ENCODE measurements around the gene ZIC4. TPM values are rescaled to one million over a fixed set of nuclear protein-coding genes. Genes with fewer than 3 reads are reported as not detected.

ZIC4 gene
- total RNA-seq, 1 experiment from 2014 or later, result 0.21 TPM

DNA sequence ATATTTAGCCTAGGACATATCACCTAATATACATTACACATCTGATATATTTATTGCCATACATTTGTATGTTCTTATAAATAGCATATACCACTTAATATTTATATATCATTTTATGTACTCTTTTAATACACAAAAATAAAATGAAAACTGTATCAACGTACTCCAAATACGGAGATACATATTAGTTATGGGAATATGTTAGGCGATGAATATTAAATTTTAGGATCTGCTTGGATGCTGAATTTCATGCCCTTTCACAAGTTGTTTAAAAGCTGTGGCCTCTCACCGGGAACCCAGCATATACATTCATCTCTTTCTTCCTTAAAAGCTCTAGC, 50.6 kb downstream of the ZIC4 start:
- DNase-seq (ENCODE audit: low spot score), result no peak

DNA sequence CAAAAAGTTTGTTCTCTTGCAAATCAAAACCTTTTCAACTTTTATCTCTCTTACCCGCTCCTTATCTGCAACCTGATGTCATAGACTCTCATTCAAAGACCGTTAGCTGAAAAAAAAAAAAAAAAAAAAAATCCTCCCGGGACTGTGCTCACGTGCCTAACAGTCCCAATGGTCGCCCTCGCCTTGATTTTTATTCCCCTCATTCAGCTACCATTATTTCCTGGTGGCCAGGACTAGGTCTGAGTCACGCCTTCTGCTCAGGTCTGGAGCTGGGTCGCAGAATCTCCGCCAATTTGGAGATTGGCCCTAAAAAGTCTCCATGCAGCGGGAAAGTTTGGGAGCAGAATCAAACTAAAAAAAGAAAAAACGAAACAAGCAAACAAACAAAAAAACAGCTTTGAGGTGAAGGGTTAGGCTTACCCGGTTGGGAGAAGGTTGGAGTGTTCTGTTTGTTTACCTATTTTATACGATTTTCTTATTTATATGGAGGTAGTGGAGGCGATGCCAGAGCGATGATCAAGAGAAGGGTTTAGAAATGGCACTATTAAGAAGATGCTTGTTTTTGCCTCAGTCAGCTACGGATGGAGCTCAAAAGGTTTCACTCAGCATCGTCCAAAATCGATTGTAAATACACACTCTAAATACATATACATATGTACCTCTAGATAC, 51.1 kb downstream of the ZIC4 start:
- no peak for DNase-seq (ENCODE audit: low spot score)

DNA sequence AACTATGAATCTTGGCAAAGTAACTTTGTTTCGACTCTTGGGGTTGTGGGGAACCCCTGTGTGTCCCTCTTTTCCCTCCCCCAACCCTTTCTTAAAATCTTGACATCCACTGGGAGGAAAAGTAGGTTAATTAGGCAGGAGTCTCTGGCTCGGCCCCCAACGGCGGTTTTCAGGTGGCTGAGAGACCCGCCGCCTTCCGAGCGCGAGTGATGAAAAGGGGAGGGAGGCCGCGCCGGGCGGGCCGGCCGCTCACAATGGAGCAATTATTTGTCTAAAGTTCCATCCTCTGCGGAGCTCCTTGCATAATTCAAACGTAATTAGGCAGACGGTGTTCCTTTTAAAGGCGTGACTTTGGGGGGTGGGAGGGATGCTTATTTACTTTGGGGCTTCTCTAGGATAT, 51.7 kb downstream of the ZIC4 start:
- no peak for DNase-seq (ENCODE audit: low spot score)

DNA sequence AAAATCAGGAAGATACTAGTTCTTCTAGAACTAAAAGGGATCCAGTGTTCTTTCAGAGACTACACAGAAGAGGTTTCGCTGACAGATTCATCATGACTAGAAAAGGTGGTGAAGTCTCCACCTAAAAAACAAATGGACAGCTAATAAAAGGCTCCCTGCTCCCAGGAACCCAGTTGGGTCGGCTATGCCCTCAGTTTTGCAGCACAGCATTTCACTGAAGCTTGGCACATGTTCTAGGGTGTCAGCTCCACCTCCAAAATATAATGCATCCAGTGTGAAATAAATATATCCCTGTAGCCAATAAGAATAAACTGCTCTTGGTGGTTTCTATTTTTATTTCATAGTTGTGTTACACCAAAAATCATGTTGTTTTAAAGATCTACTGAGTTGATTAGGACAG, 55.0 kb downstream of the ZIC4 start:
- no peak for DNase-seq (ENCODE audit: low spot score)

DNA sequence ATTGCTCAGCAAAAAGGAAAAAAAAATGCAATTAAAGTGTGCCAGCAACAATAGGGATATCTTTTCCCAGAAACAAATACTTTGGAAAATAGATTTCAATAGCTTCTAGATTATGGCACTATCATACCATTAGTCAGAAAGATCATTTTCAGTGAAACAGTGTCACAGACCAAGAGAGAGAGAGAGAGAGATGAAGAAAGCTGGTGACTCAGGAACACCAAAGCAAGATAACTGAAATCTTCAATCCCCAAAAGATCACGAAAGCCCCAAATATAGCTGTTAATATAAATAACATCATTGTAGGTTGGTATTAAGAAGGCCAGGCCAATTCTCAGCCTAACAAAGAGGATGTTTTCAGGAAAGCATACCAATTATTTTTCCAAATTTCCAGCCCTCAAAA, 57.4 kb downstream of the ZIC4 start:
- DNase-seq (ENCODE audit: low spot score), result no peak

DNA sequence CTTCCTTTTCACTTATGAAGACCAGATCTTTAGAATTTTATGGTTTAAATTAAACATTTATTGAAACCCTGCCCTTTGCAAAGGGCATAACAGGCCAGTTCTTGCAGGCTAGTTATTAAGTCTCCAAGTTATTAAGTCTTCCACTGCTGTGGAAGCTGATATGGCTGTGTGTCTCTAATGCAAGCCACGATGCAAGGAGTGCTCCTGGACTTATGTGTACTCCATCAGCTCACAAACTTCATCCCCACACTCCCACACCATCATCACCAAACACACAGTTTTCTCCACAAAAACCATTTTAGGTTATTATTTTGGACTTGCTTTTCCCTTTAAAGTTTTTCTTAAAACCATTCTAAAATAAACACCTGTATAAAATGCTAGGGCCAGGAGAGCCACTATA, 62.4 kb downstream of the ZIC4 start:
- DNase-seq (ENCODE audit: low spot score), result no peak

DNA sequence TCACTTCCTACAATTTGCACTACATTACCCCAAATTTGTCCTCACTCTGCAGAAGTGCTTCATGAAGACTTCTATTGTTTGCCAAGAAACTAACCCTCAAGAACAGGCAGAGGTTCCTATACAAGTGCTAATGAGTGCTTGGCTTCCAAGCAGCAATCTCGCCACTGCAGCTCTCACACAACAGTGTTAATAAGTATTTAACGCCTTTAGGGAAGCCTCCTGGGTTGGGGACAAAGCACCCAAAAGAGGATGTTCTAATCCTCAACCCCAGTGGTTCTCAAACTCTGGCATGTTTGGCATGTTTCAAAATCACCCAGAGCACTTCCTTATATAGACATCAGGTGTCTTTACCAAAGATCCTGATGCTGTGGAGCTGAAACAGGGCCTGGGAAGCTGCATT, 64.6 kb downstream of the ZIC4 start:
- DNase-seq (ENCODE audit: low spot score), result no peak

DNA sequence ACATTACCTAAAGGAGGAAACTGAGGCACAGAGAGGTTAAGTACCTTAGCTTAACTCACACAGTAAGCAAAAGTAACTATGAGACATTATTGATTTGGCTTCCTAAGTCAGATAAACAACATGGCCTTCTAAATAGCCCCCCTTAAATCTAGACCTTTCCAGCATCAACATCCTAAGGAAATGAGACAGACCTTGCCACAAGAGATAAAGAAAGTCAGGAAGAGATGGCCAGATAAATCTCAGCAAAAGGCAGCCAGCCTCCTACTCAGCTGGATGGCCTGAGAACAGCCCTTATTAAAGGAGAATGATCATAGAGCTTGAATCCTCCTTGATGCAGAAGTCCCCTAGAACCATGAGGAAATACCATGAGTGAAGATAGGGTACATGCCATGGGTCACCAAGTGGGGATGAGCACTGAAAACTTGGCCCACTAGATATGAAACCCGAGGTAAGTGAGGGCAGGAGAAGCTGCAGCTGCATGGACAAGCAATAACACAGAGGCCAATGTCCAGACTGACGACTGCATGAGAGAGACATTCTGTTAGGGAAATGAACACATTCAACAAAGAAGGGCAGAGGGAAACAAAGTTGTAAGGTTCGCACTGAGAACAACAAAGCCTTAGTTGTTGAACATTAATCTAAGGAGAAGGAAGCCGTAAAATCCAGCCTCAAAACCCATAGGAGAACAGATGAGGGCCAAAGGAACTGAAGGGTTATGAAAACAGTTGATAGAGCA, 69.6 kb downstream of the ZIC4 start:
- no peak for DNase-seq (ENCODE audit: low spot score)

Other genes with a start within 250 kb of the ZIC4 start
- 20.8 and 34.1 TPM in 2 replicates for gene ZIC1, start 2.8 kb upstream of the ZIC4 start, total RNA-seq (2014; rRNA removed; shearing (Covaris generic))